ENCODE measurements around the gene UBE2E2. TPM values are rescaled to one million over a fixed set of nuclear protein-coding genes. Genes with fewer than 3 reads are reported as not detected.

Gene UBE2E2
- total RNA-seq, 3 donors from 2014 or later (not counting 1 experiment from before 2014, with no cell fraction given), result 4.8 to 6.1 (median 5.3) TPM

- Histone ChIP-seq H3K27ac (ENCODE audit: low read length) (no peak overlapping the region), H3K4me3 (ENCODE audit: low read length) (no peak overlapping the region), H3K4me1 (ENCODE audit: control insufficient read depth, insufficient read depth, low read length) (no peaks in the 10 kb centered on the region), H3K36me3 (ENCODE audit: control insufficient read depth, insufficient read depth, low read length) (no peaks in the 10 kb centered on the region), H3K27me3 (ENCODE audit: control insufficient read depth, insufficient read depth, low read length) (no peaks in the 10 kb centered on the region), H3K9me3 (ENCODE audit: control insufficient read depth, insufficient read depth, low read length) (no peaks in the 10 kb centered on the region)
- H3K27ac Mint-ChIP-seq, result no peak overlapping the region
- DNase-seq (no peak), ATAC-seq (no peak)
- no peaks in the 10 kb centered on the region for H3K9me3 Mint-ChIP-seq
- TF ChIP-seq, protein P1, sequence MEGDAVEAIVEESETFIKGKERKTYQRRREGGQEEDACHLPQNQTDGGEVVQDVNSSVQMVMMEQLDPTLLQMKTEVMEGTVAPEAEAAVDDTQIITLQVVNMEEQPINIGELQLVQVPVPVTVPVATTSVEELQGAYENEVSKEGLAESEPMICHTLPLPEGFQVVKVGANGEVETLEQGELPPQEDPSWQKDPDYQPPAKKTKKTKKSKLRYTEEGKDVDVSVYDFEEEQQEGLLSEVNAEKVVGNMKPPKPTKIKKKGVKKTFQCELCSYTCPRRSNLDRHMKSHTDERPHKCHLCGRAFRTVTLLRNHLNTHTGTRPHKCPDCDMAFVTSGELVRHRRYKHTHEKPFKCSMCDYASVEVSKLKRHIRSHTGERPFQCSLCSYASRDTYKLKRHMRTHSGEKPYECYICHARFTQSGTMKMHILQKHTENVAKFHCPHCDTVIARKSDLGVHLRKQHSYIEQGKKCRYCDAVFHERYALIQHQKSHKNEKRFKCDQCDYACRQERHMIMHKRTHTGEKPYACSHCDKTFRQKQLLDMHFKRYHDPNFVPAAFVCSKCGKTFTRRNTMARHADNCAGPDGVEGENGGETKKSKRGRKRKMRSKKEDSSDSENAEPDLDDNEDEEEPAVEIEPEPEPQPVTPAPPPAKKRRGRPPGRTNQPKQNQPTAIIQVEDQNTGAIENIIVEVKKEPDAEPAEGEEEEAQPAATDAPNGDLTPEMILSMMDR (IDR thresholded peaks at IDR 0.05), result no peak
- intact Hi-C loops (cut with micrococcal nuclease), result no loop called here
- H3K27me3 Mint-ChIP-seq (ENCODE audit: low read depth in 2 of 2), result peaks cover 0 to 2% of the 10 kb centered on the region in 2 donors
- 100% methylated on average over 1 of the region's 1 CpG for WGBS (ENCODE audit: insufficient coverage)
- H3K4me3 Mint-ChIP-seq, result no peak overlapping the region
- H3K4me1 Mint-ChIP-seq, result no peaks in the 10 kb centered on the region
- H3K36me3 Mint-ChIP-seq, result no peaks in the 10 kb centered on the region
These were observed 49.0 kb downstream of the UBE2E2 start for GRCh38 chr3:23252122-23252521.

- H3K4me1 ChIP-seq (ENCODE audit: control insufficient read depth, insufficient read depth, low read length), result no peaks in the 10 kb centered on the region
- H3K9me3 Mint-ChIP-seq, result no peaks in the 10 kb centered on the region
- H3K27me3 ChIP-seq (ENCODE audit: control insufficient read depth, insufficient read depth, low read length), result no peaks in the 10 kb centered on the region
- DNase-seq (no peak), ATAC-seq (no peak)
- H3K4me3 Mint-ChIP-seq, result no peak overlapping the region
- no peaks in the 10 kb centered on the region for H3K9me3 ChIP-seq (ENCODE audit: control insufficient read depth, insufficient read depth, low read length)
- H3K27ac Mint-ChIP-seq, result no peak overlapping the region
- H3K4me3 ChIP-seq (ENCODE audit: low read length), result no peak overlapping the region
- no peak overlapping the region for H3K27ac ChIP-seq (ENCODE audit: low read length)
- H3K27me3 Mint-ChIP-seq (ENCODE audit: low read depth in 2 of 2), result peaks cover 0 to 2% of the 10 kb centered on the region in 2 donors
- intact Hi-C loops (cut with micrococcal nuclease), result no loop called here
- no peaks in the 10 kb centered on the region for H3K36me3 Mint-ChIP-seq
- TF ChIP-seq, protein P1 (IDR thresholded peaks at IDR 0.05), result no peak
- no peaks in the 10 kb centered on the region for H3K36me3 ChIP-seq (ENCODE audit: control insufficient read depth, insufficient read depth, low read length)
- no peaks in the 10 kb centered on the region for H3K4me1 Mint-ChIP-seq
These were observed 50.1 kb downstream of the UBE2E2 start for GRCh38 chr3:23253214-23253613.

DNA sequence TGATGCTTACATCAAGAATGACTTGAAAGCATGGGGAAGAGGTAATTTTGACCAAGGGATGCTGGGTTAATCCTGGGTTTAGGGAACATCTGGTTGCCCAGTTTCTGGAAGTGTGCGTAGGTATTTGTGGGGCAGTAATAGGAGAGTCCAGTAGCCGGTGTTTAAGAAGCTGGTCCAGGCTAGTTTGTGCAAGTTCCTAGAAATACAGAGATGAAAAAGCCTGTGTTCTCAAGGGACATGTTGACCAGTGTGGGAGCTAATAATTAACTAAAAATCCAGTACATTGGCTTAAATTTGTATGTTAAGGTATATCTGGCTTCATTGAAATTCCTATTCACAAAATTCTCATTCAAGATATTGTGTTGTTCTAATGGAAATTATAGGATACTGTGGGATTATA, 51.2 kb downstream of the UBE2E2 start:
- ATAC-seq, result no peak
- Histone ChIP-seq H3K4me1 (ENCODE audit: control insufficient read depth, insufficient read depth, low read length) (no peaks in the 10 kb centered on the region), H3K4me3 (ENCODE audit: low read length) (no peak overlapping the region), H3K36me3 (ENCODE audit: control insufficient read depth, insufficient read depth, low read length) (no peaks in the 10 kb centered on the region), H3K27me3 (ENCODE audit: control insufficient read depth, insufficient read depth, low read length) (no peaks in the 10 kb centered on the region), H3K9me3 (ENCODE audit: control insufficient read depth, insufficient read depth, low read length) (no peaks in the 10 kb centered on the region), H3K27ac (ENCODE audit: low read length) (no peak overlapping the region)
- 93% methylated on average over 2 of the region's 2 CpGs for WGBS (ENCODE audit: insufficient coverage)
- H3K27me3 Mint-ChIP-seq (ENCODE audit: low read depth in 2 of 2), result no peaks in the 10 kb centered on the region
- no peaks in the 10 kb centered on the region for H3K9me3 Mint-ChIP-seq
- H3K36me3 Mint-ChIP-seq, result no peaks in the 10 kb centered on the region
- TF ChIP-seq, protein P1 (IDR thresholded peaks at IDR 0.05), result no peak
- intact Hi-C loops (cut with micrococcal nuclease), result no loop called here
- H3K27ac Mint-ChIP-seq, result no peak overlapping the region
- no peak for DNase-seq
- no peak overlapping the region for H3K4me3 Mint-ChIP-seq
- no peaks in the 10 kb centered on the region for H3K4me1 Mint-ChIP-seq

GRCh38 chr3:23254835-23255234, 51.7 kb downstream of the UBE2E2 start:
- no peaks in the 10 kb centered on the region for H3K36me3 Mint-ChIP-seq
- H3K27me3 Mint-ChIP-seq (ENCODE audit: low read depth in 2 of 2), result no peaks in the 10 kb centered on the region
- WGBS (ENCODE audit: insufficient coverage), result 57% methylated on average over 2 of the region's 3 CpGs
- Histone ChIP-seq H3K36me3 (ENCODE audit: control insufficient read depth, insufficient read depth, low read length) (no peaks in the 10 kb centered on the region), H3K4me3 (ENCODE audit: low read length) (no peak overlapping the region), H3K9me3 (ENCODE audit: control insufficient read depth, insufficient read depth, low read length) (no peaks in the 10 kb centered on the region), H3K4me1 (ENCODE audit: control insufficient read depth, insufficient read depth, low read length) (no peaks in the 10 kb centered on the region), H3K27me3 (ENCODE audit: control insufficient read depth, insufficient read depth, low read length) (no peaks in the 10 kb centered on the region), H3K27ac (ENCODE audit: low read length) (no peak overlapping the region)
- H3K4me3 Mint-ChIP-seq, result no peak overlapping the region
- DNase-seq (no peak), ATAC-seq (no peak)
- no peak overlapping the region for H3K27ac Mint-ChIP-seq
- no peaks in the 10 kb centered on the region for H3K4me1 Mint-ChIP-seq
- intact Hi-C loops (cut with micrococcal nuclease), result no loop called here
- no peaks in the 10 kb centered on the region for H3K9me3 Mint-ChIP-seq
- TF ChIP-seq, protein P1 (IDR thresholded peaks at IDR 0.05), result no peak

Data from natural killer cell (primary cell).